ENCODE results near the gene KIZ. TPM values are rescaled to one million over a fixed set of nuclear protein-coding genes. Genes with fewer than 3 reads are reported as not detected.

Gene KIZ, protein sequence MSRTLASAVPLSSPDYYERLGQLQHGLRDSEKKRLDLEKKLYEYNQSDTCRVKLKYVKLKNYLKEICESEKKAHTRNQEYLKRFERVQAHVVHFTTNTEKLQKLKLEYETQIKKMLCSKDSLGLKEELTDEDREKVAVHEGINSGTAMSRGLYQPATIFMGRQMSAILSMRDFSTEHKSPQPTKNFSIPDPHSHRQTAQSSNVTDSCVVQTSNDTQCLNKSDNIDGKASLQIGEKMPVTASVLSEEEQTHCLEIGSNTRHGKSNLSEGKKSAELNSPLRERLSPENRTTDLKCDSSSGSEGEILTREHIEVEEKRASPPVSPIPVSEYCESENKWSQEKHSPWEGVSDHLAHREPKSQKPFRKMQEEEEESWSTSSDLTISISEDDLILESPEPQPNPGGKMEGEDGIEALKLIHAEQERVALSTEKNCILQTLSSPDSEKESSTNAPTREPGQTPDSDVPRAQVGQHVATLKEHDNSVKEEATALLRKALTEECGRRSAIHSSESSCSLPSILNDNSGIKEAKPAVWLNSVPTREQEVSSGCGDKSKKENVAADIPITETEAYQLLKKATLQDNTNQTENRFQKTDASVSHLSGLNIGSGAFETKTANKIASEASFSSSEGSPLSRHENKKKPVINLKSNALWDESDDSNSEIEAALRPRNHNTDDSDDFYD
- total RNA-seq (2014; rRNA removed; shearing (Covaris generic)): 13.1 and 15.0 TPM in 2 replicates

DNA sequence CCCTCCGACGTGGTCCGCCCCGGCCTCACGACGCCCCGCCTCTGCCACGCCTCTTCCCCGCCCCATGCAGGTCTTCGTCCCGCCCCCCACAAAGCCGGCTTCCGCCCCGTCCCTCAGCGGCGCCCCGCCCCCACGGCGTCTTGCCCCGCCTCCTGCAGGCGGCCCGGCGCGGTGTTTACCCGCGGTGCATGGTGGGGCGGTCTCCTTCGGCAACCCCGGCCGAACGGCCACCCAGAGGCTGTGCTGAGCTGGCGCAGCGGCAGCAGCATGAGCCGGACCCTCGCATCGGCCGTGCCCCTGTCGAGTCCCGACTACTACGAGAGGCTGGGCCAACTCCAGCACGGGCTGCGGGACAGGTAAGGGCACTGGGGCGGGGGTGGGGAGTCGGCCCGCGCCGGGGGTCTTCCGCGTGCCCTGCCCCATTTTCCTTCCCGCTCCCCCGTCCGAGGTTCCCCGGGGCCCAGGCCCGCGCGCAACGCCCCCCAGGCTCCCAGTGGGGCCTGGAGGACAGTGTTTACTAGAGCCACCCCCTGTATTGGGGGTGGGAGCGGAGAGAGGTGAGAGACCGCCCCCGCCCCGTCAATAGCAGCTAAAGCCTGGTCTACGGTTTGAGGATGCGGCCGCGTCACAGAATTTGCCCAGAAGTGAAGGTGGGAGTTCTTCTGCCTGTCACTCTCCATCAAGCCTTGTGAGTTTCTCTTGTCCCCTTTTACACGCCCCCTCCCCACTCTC, at the start of gene KIZ:
KIZ (plus strand) TSS at position 234 of the 732 bp plus-strand sequence; CDS start at position 268, 34 bp downstream.

DNA sequence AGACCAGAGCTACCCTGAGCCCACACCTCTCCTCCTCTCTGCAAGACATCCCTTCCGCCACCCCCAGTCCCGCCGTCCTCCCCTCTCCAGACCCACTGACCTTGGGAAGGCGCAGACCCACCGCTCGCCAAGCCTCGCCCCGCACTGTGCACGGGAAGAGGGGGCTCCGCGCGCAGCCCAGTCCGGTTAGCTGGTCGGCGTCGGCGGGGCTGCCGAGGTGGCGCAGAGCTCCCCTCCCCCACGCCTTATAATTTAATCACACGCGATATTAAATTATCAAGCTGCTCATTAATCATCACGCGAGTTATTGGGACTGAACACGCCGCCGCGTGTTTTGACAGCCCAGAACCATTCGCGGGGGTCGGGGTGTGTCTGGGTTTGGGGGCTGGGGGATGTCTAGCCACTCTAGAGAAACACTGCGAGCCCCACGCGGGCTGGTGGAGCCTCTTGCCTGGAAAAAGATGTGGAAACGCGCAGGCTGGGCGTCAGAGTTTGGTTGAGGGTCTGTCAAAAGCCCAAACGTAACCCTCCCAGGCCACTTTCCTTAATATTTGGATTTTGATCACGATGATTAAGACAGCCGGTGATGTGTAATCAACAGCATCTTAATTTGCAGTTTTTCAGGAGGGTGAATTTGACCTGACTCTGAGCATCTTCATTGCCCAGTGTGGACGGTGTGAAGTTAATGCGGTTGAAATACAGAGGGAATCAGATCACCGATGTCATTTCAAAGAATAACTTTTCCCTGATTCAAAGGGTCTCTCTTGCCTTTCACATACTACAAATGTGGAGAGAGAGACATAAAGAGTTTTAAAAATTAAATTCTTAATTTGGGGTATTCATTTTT, 19.5 kb upstream of the KIZ start, which contains the start of gene LINC00237:
LINC00237 (minus strand) TSS at position 188 of the 847 bp plus-strand sequence.

Small RNAs within 50 kb of the gene (small RNA-seq; reads per million reads assigned to genes)
- gene RNA5SP477: 0.38 reads per million

Other genes starting within 250 kb of the KIZ start
- not detected in 2 replicates for gene LINC00237, start 19.7 kb upstream of the KIZ start, total RNA-seq (2014; rRNA removed; shearing (Covaris generic))
- gene XRN2, start 177.2 kb downstream of the KIZ start, total RNA-seq (2014; rRNA removed; shearing (Covaris generic)): 82.7 and 102 TPM in 2 replicates